Measurements from ENCODE around the gene STX10. TPM values are rescaled to one million over a fixed set of nuclear protein-coding genes. Genes with fewer than 3 reads are reported as not detected.

STX10 gene
- total and polyA plus RNA-seq, 9 of the 15 experiments (the other 6 are each of a cell fraction or from before 2014, with no cell fraction given), result 0.51 to 66.3 (median 31.0) TPM

DNA sequence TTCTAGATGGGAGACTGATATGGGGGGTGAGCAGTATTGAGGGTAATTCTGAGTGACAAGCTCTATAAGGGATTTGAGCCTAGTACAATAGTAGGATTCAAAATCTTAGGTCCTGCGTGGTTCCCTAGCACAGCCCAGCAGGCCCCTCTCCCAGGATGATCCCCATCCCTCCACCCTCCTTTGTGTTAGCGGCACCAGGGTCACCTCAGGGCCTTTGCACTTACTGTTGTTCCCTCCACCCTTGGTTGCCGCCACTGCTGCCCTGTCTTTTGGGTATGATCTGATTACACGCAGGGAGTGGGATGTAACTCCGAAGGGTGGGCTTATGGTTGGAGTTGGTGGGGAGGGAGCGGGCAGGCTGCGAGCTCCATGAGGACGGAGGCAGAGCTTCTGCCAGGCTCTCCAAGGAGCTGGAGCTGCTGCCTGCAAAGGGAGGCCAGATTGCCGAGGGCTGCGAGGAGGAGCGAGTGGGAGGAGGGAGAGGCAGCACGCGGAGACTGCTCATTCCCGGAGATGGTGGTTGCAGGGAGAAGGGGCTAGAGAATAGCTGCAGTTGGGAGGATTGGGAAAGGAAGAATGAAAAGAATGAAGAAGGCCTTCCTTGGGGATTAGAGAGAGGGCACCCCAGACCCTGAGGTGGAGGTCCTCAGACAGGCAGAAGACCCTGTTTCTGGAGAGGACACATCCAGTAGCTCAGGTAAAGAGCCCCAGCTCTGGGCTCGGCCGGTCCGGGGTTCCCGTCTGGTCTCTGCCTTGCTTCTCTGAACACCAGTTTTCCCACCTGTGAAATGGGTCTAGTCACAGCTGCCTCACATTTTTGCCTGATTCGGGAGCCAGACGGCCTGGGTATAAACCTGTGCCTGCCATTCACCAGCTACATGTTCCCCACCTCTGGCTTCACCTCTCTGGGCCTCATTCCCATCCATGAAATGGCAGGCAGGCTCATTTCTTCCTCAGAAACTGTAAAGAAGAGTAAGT lies 26.9 kb downstream of the STX10 start:
- H3K4me1 ChIP-seq (replicated peaks in 1 of 2; ENCODE audit: control insufficient read depth in 2 of 2, insufficient read depth in 2 of 2, low read length in 2 of 2), result peaks cover 21 to 52% of the 10 kb centered on the region in 2 experiments; a peak in 4 of 5 replicates
- ChIA-PET POLR2A (interaction anchor here (0.6 to 0.8 kb wide), 2 partner anchors 9 to 169 kb away, joined by 3 read pairs; no protein-coding TSS in a partner anchor), CTCF (ENCODE audit: low intra/inter-chr PET ratio) (no interaction called here)
- no TSS peak for BruUV-seq (replicated peaks)
- no peak for ATAC-seq
- no peaks in the 10 kb centered on the region for H3K27me3 ChIP-seq (ENCODE audit: control insufficient read depth in 2 of 2, insufficient read depth in 2 of 2, low read length in 2 of 2)
- peaks cover 62% of the 10 kb centered on the region for H4K20me1 ChIP-seq (replicated peaks; ENCODE audit: control insufficient read depth, insufficient read depth, low read length)
- WGBS (ENCODE audit: insufficient coverage, low coverage, missing lambda C conversion rate), result 77% methylated on average over 12 of the region's 20 CpGs
- no peaks in the 10 kb centered on the region for H3K9me3 ChIP-seq (replicated peaks; ENCODE audit: control insufficient read depth, insufficient read depth, low read depth, low read length)
- H3K4me2 ChIP-seq (ENCODE audit: insufficient read depth, low read length), result no peak overlapping the region
- DNase-seq (ENCODE audit: extremely low read depth in 1 of 4, low spot score in 3 of 4), result no peak
- H2AFZ ChIP-seq (ENCODE audit: low read depth, low read length), result no peak overlapping the region
- H3K9me1 ChIP-seq (ENCODE audit: control insufficient read depth, insufficient read depth, low read length), result peaks cover 12% of the 10 kb centered on the region
- H3K36me3 ChIP-seq (ENCODE audit: control insufficient read depth, insufficient read depth, low read length), result peaks cover 80% of the 10 kb centered on the region
- FAIRE-seq, result no peak
- TF ChIP-seq RBFOX2 (IDR thresholded peaks at IDR 0.05; ENCODE audit: low read depth, low read length) (peak; percentile 56; the same call in 1 of the 2 replicates), BCOR (IDR thresholded peaks at IDR 0.05) (peak; percentile 40; the same call in 1 of the 2 replicates), POLR2G (IDR thresholded peaks at IDR 0.05; ENCODE audit: low read depth, low read length) (peak; percentile 60), ZNF263 (CRISPR knock-in tag; IDR thresholded peaks at IDR 0.05; ENCODE audit: borderline replicate concordance) (peak; percentile 82), ZNF174 (CRISPR knock-in tag; IDR thresholded peaks at IDR 0.05) (no peak), RBM25 (IDR thresholded peaks at IDR 0.05; ENCODE audit: low read depth, low read length, severe bottlenecking) (peak; percentile 69), ZNF740 (CRISPR knock-in tag; IDR thresholded peaks at IDR 0.05) (0 out of 2 replicates have a peak, but pooled peaks have one; percentile 11), ZNF740 (tag; IDR thresholded peaks at IDR 0.05) (no peak; a peak in 1 of 4 replicates), BRF1 (IDR thresholded peaks at IDR 0.05; ENCODE audit: borderline replicate concordance, extremely low read depth, insufficient read length) (no peak)
- TF ChIP-seq, protein P1, sequence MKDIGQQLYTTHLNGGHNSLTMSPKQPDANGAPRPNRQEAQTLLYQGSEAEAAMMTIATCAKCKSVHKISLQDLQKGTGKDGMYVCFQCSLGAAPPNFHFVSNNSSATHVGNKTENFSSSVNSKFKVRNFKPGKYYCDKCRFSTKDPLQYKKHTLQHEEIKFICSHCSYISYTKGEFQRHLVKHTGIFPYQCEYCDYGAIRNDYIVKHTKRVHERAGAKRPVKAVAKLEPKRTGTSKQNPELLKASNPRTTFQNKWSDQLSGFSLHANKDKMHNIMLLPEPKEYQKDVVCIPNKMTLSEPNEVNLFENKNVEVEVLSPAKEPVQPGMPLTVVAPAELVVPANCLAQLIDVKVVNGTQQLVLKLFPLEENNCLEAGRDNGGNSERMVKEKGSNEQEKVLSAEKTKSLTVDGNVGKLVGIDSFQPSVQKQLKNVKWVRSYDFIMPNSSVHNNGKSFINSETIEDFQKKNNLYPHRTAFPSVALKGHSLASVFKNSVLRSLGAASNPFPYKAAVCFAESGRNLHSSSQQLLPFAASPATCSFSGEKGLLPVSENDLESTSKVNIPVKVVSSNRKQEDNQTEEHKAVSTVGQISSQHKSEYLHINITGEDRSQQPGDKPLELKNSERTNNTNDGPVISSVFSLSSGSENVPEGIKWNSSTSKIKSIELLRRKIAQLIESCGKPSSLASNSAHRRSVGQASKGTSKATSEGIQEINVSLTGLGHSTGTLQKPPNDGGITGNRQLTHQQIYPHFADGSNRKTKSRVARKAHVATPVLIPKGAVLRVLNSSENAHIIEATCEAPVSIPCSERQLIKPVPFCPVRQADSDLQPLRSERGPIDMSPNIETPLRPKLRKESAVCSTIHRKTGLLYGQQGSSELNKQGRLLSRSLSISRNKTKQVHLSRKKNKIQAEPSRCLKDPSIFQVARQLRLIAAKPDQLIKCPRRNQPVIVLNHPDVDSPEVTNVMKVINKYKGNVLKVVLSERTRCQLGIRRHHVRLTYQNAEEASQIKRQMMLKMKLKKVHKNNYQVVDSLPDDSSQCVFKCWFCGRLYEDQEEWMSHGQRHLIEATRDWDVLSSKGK (CRISPR knock-in tag; IDR thresholded peaks at IDR 0.05), result no peak
- TF ChIP-seq, protein P2, sequence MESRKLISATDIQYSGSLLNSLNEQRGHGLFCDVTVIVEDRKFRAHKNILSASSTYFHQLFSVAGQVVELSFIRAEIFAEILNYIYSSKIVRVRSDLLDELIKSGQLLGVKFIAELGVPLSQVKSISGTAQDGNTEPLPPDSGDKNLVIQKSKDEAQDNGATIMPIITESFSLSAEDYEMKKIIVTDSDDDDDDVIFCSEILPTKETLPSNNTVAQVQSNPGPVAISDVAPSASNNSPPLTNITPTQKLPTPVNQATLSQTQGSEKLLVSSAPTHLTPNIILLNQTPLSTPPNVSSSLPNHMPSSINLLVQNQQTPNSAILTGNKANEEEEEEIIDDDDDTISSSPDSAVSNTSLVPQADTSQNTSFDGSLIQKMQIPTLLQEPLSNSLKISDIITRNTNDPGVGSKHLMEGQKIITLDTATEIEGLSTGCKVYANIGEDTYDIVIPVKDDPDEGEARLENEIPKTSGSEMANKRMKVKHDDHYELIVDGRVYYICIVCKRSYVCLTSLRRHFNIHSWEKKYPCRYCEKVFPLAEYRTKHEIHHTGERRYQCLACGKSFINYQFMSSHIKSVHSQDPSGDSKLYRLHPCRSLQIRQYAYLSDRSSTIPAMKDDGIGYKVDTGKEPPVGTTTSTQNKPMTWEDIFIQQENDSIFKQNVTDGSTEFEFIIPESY (CRISPR knock-in tag; IDR thresholded peaks at IDR 0.05), result peak; percentile 89
- peak overlapping the region in 1 of 2 experiments; percentile 48; a peak in 2 of 4 replicates for H3K9ac ChIP-seq (ENCODE audit: insufficient read depth in 1 of 2, low read depth in 2 of 2, low read length in 2 of 2)
- no peak overlapping the region for H3K4me3 ChIP-seq
- no peak overlapping the region for H3K27ac ChIP-seq (ENCODE audit: extremely low read depth, low read depth, low read length)
- intact Hi-C loops (cut with micrococcal nuclease) (no loop called here), in situ Hi-C loops (cut with MboI) (no loop called here)
- H3K79me2 ChIP-seq (ENCODE audit: control insufficient read depth, insufficient read depth, low read length), result peaks cover 96% of the 10 kb centered on the region

Measured in K562 (cell line).